NCI-H774 (cell line): ENCODE results near the gene ADGRD1.

Experiments used
- DNase-seq: peaks from one replicate; lab custom pipeline; 2025; lab: John Stamatoyannopoulos, UW

The ADGRD1 gene

DNA sequence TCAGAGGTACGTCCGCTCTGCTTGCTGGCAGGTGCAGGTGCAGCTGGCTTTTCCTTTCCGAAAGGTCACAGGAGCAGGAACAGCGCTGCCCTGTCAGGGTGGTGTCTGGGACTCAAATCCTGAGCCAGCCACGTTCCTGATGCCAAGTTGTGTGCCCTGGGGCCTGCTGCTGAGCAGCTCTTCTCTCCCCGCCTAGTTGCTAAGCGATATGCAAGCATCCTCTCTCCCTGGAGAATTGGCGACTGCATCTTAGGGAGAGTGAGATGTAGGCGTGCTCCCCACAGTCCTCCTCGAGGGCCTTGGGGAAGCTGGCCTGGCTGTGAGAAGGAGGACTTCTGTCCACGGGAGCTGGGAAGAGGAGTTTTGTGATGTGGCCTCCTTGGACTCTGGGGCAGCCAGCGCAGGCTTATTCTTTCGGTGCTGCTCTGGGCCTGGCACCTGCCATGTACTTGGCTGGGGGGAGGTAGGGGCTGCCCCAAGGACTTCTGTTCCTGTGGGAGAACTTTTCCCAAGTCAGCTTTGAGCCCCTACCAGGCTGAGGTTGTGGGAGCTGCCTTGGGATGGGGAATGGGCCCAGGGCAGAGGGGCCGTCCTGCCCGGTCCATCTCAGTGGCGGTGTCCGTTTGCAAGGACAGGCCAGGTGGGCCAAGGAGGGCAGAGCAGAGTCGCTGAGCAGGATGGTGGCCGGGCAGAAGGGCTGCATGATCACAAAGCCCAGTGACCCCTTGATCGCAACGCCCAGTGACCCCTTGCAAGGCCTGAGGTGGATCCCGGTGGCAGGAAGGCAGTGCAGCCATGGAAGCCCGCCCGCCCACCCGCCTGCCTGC is 183.5 kb downstream of the ADGRD1 start:
- DNase-seq = no peak

DNA sequence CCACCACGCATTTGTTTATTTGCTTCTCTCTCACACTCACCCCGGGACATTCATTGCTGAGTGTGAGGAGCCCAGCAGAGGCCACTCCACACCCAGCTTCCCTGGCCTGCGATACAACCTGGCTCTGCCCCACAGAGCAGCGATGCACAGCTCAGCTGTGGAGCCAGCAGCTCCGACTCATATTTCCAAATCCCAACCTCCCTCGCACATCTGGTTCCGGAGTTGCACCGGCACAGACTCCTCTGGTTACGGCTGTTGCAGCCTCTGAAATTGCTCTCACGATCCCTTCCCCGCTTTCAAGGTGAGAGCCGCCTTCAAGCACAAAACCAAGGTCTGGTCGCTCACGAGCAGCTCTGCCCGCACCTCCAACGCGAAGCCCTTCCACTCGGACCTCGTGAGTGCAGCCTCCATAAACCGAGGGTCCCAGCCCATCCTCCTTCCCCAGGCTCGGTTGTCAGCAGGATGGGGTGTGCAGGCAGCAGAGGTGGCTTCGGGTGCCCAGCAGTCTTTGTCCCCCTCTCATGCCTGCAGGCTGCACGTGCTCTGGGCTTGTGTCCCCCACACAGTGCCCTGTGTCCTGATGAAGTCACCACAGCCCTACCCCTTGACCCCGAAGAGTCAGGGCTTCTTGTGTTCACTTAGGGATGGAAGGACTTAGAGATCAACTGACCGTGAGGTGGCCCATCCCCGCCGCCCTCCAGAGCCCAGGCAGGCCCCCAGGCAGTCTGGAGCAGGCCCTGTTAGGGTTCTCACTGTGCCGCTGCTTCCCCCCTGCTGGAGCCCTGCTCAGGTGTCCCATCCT is 184.3 kb downstream of the ADGRD1 start:
- DNase-seq = no peak

DNA sequence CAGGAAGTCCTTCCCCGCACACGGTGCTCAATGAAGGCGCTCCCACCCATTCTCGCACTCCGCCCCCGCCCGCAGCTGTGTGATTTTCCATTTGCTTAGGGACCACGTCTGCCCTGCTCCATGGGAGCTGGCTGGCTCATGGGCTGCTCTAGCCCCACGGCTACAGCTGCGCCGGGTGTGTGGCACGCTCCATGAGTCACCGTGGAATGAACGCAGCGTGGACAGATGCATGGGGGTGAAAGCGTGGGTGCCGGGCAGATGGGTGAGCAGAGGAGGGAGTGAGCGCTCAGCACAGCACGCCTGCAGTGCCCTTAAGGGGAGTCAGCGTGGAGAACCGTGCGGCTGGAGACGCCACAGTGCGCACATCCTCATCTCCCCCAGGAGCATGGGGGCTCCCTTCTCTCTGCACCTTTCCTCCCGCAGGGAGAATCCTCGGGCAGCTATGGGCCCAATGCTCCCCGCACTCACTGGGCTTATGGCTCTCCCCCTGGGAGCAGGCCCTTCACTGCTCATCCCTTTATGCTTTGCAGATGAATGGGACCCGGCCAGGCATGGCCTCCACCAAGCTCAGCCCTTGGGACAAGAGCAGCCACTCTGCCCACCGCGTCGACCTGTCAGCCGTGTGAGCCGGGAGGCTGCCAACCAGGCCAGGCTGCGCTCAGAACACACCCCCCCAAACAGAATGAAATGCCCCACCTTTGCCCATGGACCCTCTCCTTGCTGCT is 185.1 kb downstream of the ADGRD1 start:
- DNase-seq = no peak

DNA sequence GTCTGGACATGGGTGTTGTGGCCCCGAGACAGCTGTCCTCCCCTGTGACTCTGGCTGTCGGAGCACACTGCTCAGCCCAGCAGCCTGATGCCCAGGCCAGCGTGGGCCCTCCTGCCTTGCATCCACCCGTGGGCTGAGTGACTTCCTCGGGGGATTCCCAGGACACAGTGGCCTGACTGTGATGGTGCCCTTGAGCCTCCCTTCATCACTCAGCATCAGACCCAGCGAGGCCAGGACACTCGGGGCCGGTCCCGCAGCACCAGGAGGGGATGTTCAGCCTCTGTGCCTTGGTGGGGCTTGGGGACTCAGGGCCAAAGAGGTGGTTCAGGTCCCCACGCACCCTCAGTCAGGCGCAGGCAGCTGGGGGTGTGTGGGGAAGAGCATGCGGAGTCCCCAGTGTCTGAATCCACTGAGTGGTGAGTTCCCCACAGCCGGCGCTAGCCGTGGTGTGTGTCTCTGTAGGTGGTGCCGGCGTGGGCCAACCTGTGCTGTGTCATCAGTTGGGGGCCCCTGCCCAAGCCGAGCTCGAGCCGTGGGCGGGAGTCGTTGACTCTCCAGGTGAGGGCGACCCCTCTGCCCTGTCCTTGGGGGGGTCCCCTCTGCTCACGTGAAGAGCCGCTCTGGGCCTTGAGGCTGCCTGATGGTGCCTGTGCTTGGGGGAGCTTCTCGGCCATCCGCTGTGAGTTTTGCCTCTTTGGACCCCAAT is 185.8 kb downstream of the ADGRD1 start:
- DNase-seq = no peak

- DNase-seq = no peak
Observed at GRCh38 chr12:131140069-131140435, 186.3 kb downstream of the ADGRD1 start.

- no peak for DNase-seq
Observed at GRCh38 chr12:131140697-131141096, 187.0 kb downstream of the ADGRD1 start.

DNA sequence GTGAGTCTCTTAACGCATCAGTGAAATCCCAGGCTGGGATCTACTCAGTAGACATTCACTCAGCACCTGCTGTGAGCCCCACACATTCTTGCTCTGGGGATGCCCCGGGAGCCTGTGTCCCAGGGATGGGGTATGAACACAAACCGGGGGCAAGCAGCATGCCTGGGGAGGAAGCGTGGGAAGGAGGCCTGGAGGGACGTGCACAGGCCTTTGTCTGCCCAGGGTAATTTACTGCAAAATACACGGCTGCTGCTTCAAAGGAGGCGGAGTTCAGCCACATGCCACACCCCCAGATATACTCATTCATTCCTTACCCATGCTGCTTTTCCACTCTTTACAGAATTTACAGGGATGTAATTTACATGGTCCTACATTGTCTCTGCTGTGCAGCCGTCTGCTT is 187.8 kb downstream of the ADGRD1 start:
- no peak for DNase-seq

GRCh38 chr12:131142891-131143657 is 189.4 kb downstream of the ADGRD1 start:
- no peak for DNase-seq

DNA sequence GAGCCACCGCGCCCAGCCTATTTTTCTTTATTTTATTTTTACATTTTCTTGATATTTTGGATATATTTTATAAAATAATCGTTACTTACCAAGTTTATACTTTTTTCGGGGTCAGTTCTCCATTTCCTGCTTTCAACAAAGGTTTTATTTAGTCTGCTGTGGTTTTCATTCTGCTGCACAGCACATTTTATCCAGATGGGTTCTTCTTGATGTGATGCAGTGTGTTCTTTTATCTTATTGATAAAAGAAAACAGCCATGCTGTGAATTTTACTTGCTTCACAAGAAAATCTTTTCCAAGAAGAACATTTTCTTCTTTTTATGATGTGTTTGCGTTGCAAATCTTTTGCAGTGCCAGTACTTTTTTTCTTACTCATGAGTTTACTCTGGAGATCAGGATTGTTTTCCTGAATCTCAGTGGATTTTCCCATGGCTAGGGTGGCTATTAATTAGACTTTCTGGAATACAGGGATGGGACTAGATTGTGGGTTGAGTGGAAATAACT is 192.5 kb downstream of the ADGRD1 start:
- DNase-seq = no peak

DNA sequence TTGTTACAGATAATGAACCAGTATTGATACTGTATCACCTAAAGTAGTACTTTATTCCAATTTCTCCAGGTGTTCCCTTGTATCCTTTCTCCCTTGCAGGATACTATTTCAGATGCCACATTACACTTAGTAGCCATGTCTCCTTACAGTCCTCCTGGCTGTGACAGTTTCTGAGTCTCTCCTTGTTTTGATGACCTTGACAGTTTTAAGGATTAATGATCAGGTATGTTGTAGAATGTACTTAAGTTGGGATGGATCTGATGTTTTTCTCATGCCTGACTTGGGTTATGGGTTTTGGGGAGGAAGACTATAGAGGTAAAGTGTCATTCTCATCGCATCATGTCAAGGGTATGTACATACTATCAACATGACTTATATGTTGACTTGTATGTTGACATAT is 193.6 kb downstream of the ADGRD1 start:
- DNase-seq = no peak

GRCh38 chr12:131147894-131148293 is 194.2 kb downstream of the ADGRD1 start:
- no peak for DNase-seq

GRCh38 chr12:131151558-131152345 is 198.0 kb downstream of the ADGRD1 start:
- no peak for DNase-seq

- no peak for DNase-seq
Observed at GRCh38 chr12:131152587-131152986, 198.9 kb downstream of the ADGRD1 start.

DNA sequence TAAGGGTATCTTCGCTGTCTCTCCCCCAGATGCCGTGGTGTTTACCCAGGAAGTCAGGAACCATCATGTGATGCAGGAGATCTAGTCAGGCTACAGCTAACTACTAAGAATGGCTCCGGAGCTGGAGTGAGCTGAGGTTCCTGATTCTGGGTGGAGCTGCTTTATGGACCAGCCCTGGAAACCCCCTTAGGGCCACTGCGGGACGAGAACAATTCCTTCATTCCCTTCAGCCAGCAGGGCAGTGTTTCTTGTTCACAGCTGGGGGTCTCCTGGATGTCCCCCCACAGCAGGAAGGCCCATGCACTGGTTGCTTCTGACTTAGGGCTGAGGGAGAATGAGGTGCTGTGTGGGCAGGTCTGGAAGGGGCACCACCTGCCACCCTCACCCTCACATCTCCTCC is 199.3 kb downstream of the ADGRD1 start:
- DNase-seq = no peak

GRCh38 chr12:131153956-131154355 is 200.2 kb downstream of the ADGRD1 start:
- DNase-seq = no peak

DNA sequence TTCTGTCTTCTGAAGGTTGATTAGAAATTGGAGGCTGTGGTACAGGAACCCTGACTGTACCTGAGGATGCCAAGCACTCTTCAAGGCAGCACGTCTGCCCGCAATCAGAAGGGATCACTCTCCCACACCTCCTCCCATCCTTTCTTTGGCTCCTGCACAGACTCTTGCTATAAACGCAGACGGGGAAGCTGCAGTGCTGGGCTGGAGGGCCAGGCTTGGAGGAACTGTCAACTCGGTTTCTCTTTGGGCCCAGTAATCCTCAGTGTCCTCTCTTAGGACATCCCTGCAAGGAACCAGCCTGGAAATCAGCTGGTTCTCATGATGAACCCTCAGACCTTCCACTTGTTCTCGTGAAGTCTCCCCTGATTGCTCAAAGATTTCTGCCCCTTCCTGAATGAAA is 201.4 kb downstream of the ADGRD1 start:
- DNase-seq = no peak

GRCh38 chr12:131157743-131158142 is 204.0 kb downstream of the ADGRD1 start:
- DNase-seq = no peak

DNA sequence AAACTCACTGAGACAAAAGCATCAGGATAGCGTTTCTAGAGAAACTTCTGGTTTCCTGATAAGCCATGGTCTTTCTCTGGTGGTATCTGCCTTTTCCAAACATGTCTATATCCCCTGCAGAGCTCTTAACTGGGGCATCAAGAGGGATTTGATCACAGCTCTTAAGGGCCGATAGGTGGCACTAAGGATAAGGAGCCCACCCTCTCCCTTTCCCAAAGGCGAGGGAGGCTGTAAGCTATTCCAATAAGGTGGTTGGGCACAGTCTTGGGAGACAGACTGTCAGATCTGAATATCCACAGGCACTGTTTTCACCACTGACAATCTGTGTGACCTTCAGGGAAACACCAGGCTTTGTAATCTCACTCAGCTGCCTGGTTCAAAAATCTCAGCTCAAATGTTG is 206.0 kb downstream of the ADGRD1 start:
- DNase-seq = no peak

DNA sequence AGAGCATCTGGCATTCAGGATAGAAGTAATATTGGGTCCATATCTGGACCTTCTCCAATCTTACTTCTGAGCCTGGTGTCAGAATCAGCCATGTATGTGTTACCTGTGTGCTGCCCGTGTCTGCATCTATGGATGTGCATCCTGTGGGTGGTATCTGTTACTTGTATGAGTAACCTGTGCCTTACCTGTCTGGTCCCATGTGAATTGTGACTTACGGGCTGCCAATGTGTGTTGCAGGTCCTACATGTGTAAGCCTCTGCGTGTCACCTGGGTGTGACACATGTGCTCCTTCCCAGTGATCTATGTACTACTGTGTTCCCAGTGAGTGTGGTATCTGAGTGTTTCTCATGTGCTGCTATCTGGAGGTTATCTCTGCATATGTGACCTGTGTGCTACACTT is 208.4 kb downstream of the ADGRD1 start:
- no peak for DNase-seq

- no peak for DNase-seq
Observed at GRCh38 chr12:131163189-131163738, 209.6 kb downstream of the ADGRD1 start.
